DND-41 (cell line): Measurements from ENCODE around the gene LSM3.

ENCODE experiments used
- CTCF ChIP-seq: IDR thresholded peaks from 2 replicates; pipeline ENCODE4 v1.5.1; 2012; ENCODE audit warnings: borderline replicate concordance, low read length, moderate library complexity, mild to moderate bottlenecking; ENCODE audit not compliant: poor library complexity, severe bottlenecking; ENCODE audit errors: extremely low read depth
- EZH2 ChIP-seq: IDR thresholded peaks from 3 replicates; pipeline ENCODE4 v1.6.1; 2012; ENCODE audit warnings: borderline replicate concordance, low read depth, mild to moderate bottlenecking, moderate library complexity, low read length, inconsistent platforms; ENCODE audit not compliant: severe bottlenecking

GRCh38 chr3:14129296-14129695, 49.3 kb upstream of the LSM3 start:
- no peak for TF ChIP-seq CTCF
- no peak for TF ChIP-seq EZH2
